ENCODE measurements around the gene L3MBTL4.
A peak's percentile ranks its signal among the peaks of the same experiment; 100 is the strongest.

The L3MBTL4 gene

GRCh38 chr18:6057604-6058003 is 357.1 kb downstream of the L3MBTL4 start:
- Histone ChIP-seq H3K79me2 (ENCODE audit: insufficient read depth, low read depth) (no peaks in the 10 kb centered on the region), H3K27ac (no peak overlapping the region; the same call in 1 of the 2 replicates), H3K36me3 (ENCODE audit: insufficient read depth) (no peaks in the 10 kb centered on the region), H2AFZ (ENCODE audit: low read depth) (no peak overlapping the region), H3K4me1 (ENCODE audit: low read depth, poor library complexity, severe bottlenecking) (peaks cover 26% of the 10 kb centered on the region), H3K4me3 (IDR thresholded peaks at IDR 0.05; ENCODE audit: insufficient read depth, low read depth, low read length) (no peak overlapping the region), H4K20me1 (ENCODE audit: insufficient read depth) (no peaks in the 10 kb centered on the region), H3K9ac (no peak overlapping the region), H3K4me2 (peak overlapping the region; percentile 74; the same call in 1 of the 2 replicates), H3K27me3 (ENCODE audit: insufficient read depth, low read depth) (no peaks in the 10 kb centered on the region)
- no peak for TF ChIP-seq CTCF (conservative IDR thresholded peaks at IDR 0.05; ENCODE audit: low read depth, low read length)

DNA sequence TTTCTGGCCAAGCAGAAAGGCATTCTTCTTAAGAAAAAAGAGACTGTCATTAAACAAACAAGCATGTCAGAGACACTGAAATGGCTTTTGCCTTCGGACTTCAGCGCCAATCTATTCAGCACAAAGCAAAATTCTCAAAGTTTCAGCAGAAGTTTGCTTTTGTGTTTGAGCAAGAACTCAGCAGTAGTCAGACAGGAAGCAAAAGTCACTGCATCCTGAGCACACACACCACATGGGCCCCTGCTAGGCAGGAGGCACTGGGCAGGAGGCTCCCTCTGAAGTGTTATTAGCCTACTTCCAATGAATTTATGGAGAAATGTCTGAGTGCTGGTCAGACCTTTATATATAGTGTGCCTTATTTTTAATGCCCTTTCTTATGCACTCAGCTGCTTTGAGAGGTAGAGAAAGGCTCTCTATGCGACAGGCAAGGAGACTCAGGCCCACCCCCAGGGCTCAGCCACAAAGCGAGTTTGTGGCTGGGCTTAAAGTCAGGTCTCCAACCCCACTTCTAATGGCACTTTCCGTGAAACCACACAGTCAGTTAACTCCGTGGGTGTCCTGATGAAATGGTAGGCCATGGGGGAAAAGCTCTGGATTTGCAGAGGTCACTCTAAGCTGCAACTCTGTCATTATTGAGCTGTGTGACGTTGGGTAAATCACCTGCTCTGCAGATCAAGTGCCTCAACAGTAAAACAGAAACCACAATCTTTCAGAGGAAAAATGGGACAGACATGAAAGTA is 358.4 kb downstream of the L3MBTL4 start:
- Histone ChIP-seq H3K4me2 (peak overlapping the region; percentile 74), H3K4me3 (IDR thresholded peaks at IDR 0.05; ENCODE audit: insufficient read depth, low read depth, low read length) (no peak overlapping the region), H3K27me3 (ENCODE audit: insufficient read depth, low read depth) (no peaks in the 10 kb centered on the region), H2AFZ (ENCODE audit: low read depth) (peak overlapping the region; percentile 4; the same call in 1 of the 2 replicates), H3K9ac (peak overlapping the region; percentile 17; the same call in 1 of the 2 replicates), H3K79me2 (ENCODE audit: insufficient read depth, low read depth) (no peaks in the 10 kb centered on the region), H4K20me1 (ENCODE audit: insufficient read depth) (no peaks in the 10 kb centered on the region), H3K36me3 (ENCODE audit: insufficient read depth) (no peaks in the 10 kb centered on the region), H3K4me1 (ENCODE audit: low read depth, poor library complexity, severe bottlenecking) (peaks cover 26% of the 10 kb centered on the region), H3K27ac (peak overlapping the region; percentile 61)
- no peak for TF ChIP-seq CTCF (conservative IDR thresholded peaks at IDR 0.05; ENCODE audit: low read depth, low read length)

DNA sequence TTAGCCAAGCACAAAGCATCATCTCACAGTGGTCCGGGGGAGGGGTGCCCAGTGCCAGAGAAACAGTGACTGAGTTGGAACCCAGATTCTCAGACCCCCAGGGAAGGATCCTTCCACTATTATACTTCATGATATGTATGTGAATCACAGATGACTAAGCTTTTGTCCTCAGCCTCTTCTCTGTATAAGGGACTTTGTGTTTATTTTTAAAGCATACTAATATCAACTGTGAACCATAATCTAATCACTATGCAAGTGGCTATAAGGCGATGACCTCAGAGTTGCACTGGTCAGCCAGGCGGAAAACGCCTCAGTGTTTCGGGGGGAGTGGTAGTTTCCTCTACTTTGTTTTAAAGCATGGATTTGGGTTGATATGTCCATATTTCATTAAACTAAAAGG is 359.0 kb downstream of the L3MBTL4 start:
- Histone ChIP-seq H3K79me2 (ENCODE audit: insufficient read depth, low read depth) (no peaks in the 10 kb centered on the region), H3K36me3 (ENCODE audit: insufficient read depth) (no peaks in the 10 kb centered on the region), H3K4me3 (IDR thresholded peaks at IDR 0.05; ENCODE audit: insufficient read depth, low read depth, low read length) (no peak overlapping the region), H3K27ac (peak overlapping the region; percentile 61; the same call in 1 of the 2 replicates), H3K4me2 (peak overlapping the region; percentile 74; the same call in 1 of the 2 replicates), H2AFZ (ENCODE audit: low read depth) (no peak overlapping the region), H3K27me3 (ENCODE audit: insufficient read depth, low read depth) (no peaks in the 10 kb centered on the region), H4K20me1 (ENCODE audit: insufficient read depth) (no peaks in the 10 kb centered on the region), H3K9ac (no peak overlapping the region), H3K4me1 (ENCODE audit: low read depth, poor library complexity, severe bottlenecking) (peaks cover 26% of the 10 kb centered on the region)
- no peak for TF ChIP-seq CTCF (conservative IDR thresholded peaks at IDR 0.05; ENCODE audit: low read depth, low read length)

DNA sequence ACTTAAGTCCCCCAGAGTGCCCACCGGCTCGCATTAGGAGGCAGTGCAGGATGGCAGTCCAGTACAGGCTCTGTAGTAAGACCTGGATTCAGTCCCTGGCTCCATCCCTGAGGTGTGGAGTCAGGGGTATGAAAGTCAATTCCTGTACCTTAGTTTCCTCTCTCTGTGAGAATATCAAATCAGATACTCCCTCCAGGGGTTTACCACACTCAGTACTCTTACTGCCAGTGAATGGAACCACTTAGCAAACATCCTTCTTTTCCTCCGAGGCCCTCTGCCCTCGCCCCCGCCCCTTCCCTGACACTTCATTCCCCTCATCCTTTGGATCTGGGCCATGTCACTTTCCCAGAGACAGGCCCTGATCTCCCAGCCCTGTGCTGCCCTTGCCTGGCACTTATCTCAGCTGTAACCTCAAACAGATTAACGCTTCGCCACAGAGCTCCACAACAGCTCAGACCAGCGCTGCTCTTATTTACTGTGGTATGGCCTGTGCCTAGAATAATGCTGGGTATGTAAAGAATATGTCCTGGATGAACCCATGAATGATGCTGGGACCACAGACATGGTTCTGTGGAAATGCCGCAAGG is 360.4 kb downstream of the L3MBTL4 start:
- Histone ChIP-seq H3K4me2 (no peak overlapping the region), H3K79me2 (ENCODE audit: insufficient read depth, low read depth) (no peaks in the 10 kb centered on the region), H3K9ac (no peak overlapping the region), H3K27me3 (ENCODE audit: insufficient read depth, low read depth) (no peaks in the 10 kb centered on the region), H3K4me1 (ENCODE audit: low read depth, poor library complexity, severe bottlenecking) (peaks cover 26% of the 10 kb centered on the region), H4K20me1 (ENCODE audit: insufficient read depth) (no peaks in the 10 kb centered on the region), H3K36me3 (ENCODE audit: insufficient read depth) (no peaks in the 10 kb centered on the region), H3K27ac (no peak overlapping the region), H2AFZ (ENCODE audit: low read depth) (no peak overlapping the region), H3K4me3 (IDR thresholded peaks at IDR 0.05; ENCODE audit: insufficient read depth, low read depth, low read length) (no peak overlapping the region)
- no peak for TF ChIP-seq CTCF (conservative IDR thresholded peaks at IDR 0.05; ENCODE audit: low read depth, low read length)
